Osteocyte (in vitro differentiated cells): ENCODE measurements around the gene PPIL3. TPM values are rescaled to one million over a fixed set of nuclear protein-coding genes. Genes with fewer than 3 reads are reported as not detected.

Source experiments
- DNase-seq: peaks from one replicate; pipeline ENCODE4 v3.0.0; 2021; ENCODE audit warnings: mixed read lengths; ENCODE audit not compliant: unreplicated experiment; ENCODE audit errors: extremely low spot score
- H3K27ac Mint-ChIP-seq: one replicate; pipeline ENCODE4 v1.8.0; 2021; ENCODE audit warnings: mild to moderate bottlenecking, mixed read lengths; ENCODE audit not compliant: unreplicated experiment
- H3K27me3 Mint-ChIP-seq: one replicate; pipeline ENCODE4 v1.8.0; 2021; ENCODE audit warnings: mixed read lengths; ENCODE audit not compliant: unreplicated experiment
- H3K36me3 Mint-ChIP-seq: one replicate; pipeline ENCODE4 v1.8.0; 2021; ENCODE audit warnings: mixed read lengths; ENCODE audit not compliant: unreplicated experiment
- H3K4me1 Mint-ChIP-seq: one replicate; pipeline ENCODE4 v1.8.0; 2021; ENCODE audit warnings: mixed read lengths; ENCODE audit not compliant: unreplicated experiment
- H3K4me3 Mint-ChIP-seq: one replicate; pipeline ENCODE4 v1.8.0; 2021; ENCODE audit warnings: mild to moderate bottlenecking, moderate library complexity, mixed read lengths; ENCODE audit not compliant: unreplicated experiment
- H3K9me3 Mint-ChIP-seq: one replicate; pipeline ENCODE4 v1.8.0; 2021; ENCODE audit warnings: mixed read lengths; ENCODE audit not compliant: unreplicated experiment
- CTCF ChIP-seq: fragments of 200-600 bp; sonication (generic); IDR thresholded peaks from 2 replicates; pipeline ENCODE4 v1.5.0; 2021; ENCODE audit warnings: antibody characterized with exemption, mild to moderate bottlenecking, moderate library complexity
- total RNA-seq: library from RNA; stranded (reverse); gene quantifications from 2 replicates; pipeline ENCODE4 v1.2.1, GENCODE V29; 2021

Gene PPIL3
- total RNA-seq, 1 donor from 2014 or later = 49.7 TPM

GRCh38 chr2:200847269-200847668, 41.6 kb downstream of the PPIL3 start:
- no peak overlapping the region for H3K27ac Mint-ChIP-seq
- TF ChIP-seq CTCF = no peak
- DNase-seq = no peak
- H3K4me3 Mint-ChIP-seq = no peak overlapping the region
- peaks cover 4% of the 10 kb centered on the region for H3K27me3 Mint-ChIP-seq
- H3K9me3 Mint-ChIP-seq = no peaks in the 10 kb centered on the region
- H3K36me3 Mint-ChIP-seq = peaks cover 16% of the 10 kb centered on the region
- H3K4me1 Mint-ChIP-seq = no peaks in the 10 kb centered on the region

- no peaks in the 10 kb centered on the region for H3K9me3 Mint-ChIP-seq
Measured at GRCh38 chr2:200845669-200846325, 43.1 kb downstream of the PPIL3 start.

GRCh38 chr2:200845194-200845593, 43.7 kb downstream of the PPIL3 start:
- no peak overlapping the region for H3K27ac Mint-ChIP-seq

More at GRCh38 chr2:200845669-200846325, 43.1 kb downstream of the PPIL3 start:
- peaks cover 6% of the 10 kb centered on the region for H3K36me3 Mint-ChIP-seq
- H3K27me3 Mint-ChIP-seq = peaks cover 4% of the 10 kb centered on the region
- TF ChIP-seq CTCF = no peak
- no peaks in the 10 kb centered on the region for H3K4me1 Mint-ChIP-seq
- H3K4me3 Mint-ChIP-seq = no peak overlapping the region
- H3K27ac Mint-ChIP-seq = no peak overlapping the region
- no peak for DNase-seq

GRCh38 chr2:200843993-200844948, 44.6 kb downstream of the PPIL3 start:
- Mint-ChIP-seq H3K9me3 (no peaks in the 10 kb centered on the region), H3K4me1 (no peaks in the 10 kb centered on the region), H3K27ac (no peak overlapping the region), H3K36me3 (no peaks in the 10 kb centered on the region), H3K4me3 (no peak overlapping the region), H3K27me3 (peaks cover 4% of the 10 kb centered on the region)
- no peak for TF ChIP-seq CTCF
- peak; percentile 83 for DNase-seq

More at GRCh38 chr2:200845194-200845593, 43.7 kb downstream of the PPIL3 start:
- no peaks in the 10 kb centered on the region for H3K9me3 Mint-ChIP-seq
- no peaks in the 10 kb centered on the region for H3K4me1 Mint-ChIP-seq
- peaks cover 4% of the 10 kb centered on the region for H3K27me3 Mint-ChIP-seq
- DNase-seq = no peak
- no peaks in the 10 kb centered on the region for H3K36me3 Mint-ChIP-seq
- H3K4me3 Mint-ChIP-seq = no peak overlapping the region
- no peak for TF ChIP-seq CTCF

- H3K4me1 Mint-ChIP-seq = no peaks in the 10 kb centered on the region
- no peak overlapping the region for H3K27ac Mint-ChIP-seq
- TF ChIP-seq CTCF = no peak
- peaks cover 4% of the 10 kb centered on the region for H3K27me3 Mint-ChIP-seq
- peaks cover 3% of the 10 kb centered on the region for H3K36me3 Mint-ChIP-seq
- no peak overlapping the region for H3K4me3 Mint-ChIP-seq
- peaks cover 8% of the 10 kb centered on the region for H3K9me3 Mint-ChIP-seq
- DNase-seq = peak; percentile 40
Measured at GRCh38 chr2:200839513-200839912, 49.4 kb downstream of the PPIL3 start.
